ENCODE results near the gene XRCC3.

XRCC3 gene

DNA sequence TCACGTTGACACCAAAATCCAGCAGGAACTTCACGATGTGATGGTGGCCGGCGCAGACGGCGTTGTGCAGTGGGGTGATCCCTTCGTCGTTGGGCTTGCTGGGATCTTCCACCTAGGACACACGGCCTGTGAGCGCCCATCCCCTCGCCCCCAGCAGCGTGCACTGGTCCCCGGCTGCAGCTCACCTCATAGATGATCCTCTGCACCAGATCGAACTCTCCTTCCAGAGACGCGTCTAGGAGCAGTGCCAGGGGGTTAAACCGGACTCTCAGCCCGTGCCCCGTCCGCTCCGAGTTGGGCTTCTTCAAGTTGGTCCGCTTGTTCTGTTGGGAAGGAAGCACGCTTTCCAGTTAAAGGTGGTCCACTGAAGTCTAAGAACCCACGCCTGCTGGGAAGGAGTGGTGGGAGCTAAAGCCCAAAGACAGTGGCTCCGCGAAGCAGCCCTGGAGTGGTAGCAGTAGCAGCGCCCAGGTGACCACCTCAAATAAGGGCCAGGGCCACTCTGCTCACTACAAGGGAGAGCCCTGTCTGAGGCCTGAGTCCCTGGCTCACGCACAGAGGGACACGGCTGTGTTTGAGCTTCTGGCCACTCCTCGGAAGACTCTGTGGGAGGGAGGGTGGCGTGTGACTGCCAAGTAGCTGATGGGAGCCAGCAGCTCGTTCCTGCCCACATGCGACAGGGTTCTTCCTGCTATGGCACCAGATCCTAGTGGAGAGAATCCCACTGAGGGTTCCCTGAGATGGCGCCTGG lies 23.6 kb upstream of the XRCC3 start:
- TF ChIP-seq, protein P1, sequence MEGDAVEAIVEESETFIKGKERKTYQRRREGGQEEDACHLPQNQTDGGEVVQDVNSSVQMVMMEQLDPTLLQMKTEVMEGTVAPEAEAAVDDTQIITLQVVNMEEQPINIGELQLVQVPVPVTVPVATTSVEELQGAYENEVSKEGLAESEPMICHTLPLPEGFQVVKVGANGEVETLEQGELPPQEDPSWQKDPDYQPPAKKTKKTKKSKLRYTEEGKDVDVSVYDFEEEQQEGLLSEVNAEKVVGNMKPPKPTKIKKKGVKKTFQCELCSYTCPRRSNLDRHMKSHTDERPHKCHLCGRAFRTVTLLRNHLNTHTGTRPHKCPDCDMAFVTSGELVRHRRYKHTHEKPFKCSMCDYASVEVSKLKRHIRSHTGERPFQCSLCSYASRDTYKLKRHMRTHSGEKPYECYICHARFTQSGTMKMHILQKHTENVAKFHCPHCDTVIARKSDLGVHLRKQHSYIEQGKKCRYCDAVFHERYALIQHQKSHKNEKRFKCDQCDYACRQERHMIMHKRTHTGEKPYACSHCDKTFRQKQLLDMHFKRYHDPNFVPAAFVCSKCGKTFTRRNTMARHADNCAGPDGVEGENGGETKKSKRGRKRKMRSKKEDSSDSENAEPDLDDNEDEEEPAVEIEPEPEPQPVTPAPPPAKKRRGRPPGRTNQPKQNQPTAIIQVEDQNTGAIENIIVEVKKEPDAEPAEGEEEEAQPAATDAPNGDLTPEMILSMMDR (conservative IDR thresholded peaks at IDR 0.05), result no peak
- TF ChIP-seq ZFX (IDR thresholded peaks at IDR 0.05), result no peak
- no peak overlapping the region for H3K27ac ChIP-seq

DNA sequence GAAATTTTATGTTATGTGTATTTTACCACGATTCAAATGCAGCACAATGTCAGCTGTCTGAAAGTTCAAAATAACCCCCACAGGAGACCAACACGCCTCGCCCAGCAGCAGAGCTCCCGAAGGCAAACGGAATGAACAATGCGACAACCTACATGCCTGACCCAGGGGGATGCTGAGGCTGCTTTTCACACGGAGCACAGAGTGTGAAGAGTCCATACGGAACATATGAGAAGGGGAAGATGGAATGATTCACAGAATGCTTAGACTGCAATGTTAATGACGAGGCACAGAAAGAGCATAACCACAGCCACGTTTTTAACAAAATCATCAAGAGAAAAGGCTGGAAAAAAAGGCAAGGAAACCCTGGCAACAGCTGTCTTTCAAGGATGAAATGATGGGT lies 22.9 kb upstream of the XRCC3 start:
- H3K27ac ChIP-seq, result no peak overlapping the region
- no peak for TF ChIP-seq ZFX (IDR thresholded peaks at IDR 0.05)
- TF ChIP-seq, protein P1 (conservative IDR thresholded peaks at IDR 0.05), result no peak

DNA sequence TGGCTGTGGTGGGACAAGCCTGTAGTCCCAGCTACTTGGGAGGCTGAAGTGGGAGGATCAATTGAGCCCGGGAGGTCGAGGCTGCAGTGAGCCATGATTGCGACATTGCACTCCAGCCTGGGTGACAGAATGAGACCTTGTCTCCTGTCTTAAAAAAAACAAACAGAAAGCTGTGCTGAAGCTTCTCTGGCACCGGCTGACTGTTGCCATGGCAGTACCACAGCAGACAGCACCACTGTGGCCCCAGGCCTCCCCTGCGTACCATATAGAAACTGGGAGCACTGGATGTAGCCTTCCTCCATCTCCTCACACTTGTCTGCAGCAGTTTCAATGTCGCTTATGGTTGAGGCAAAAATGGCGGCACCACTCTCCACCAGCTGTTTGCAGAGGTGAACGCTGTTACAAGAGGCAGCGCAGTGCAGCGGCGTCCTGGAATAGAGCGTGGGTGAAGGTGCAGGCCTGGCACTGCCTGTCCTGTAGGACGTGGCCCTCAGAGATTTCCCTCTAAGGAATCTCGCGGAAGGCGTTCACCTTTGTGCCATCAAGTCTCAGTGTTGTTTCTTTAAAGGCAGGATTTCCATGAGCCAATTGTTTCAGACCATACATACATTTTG lies 22.3 kb upstream of the XRCC3 start:
- H3K27ac ChIP-seq, result peak overlapping the region; percentile 74; the same call in 1 of the 2 replicates
- TF ChIP-seq, protein P1 (conservative IDR thresholded peaks at IDR 0.05), result no peak
- no peak for TF ChIP-seq ZFX (IDR thresholded peaks at IDR 0.05)

DNA sequence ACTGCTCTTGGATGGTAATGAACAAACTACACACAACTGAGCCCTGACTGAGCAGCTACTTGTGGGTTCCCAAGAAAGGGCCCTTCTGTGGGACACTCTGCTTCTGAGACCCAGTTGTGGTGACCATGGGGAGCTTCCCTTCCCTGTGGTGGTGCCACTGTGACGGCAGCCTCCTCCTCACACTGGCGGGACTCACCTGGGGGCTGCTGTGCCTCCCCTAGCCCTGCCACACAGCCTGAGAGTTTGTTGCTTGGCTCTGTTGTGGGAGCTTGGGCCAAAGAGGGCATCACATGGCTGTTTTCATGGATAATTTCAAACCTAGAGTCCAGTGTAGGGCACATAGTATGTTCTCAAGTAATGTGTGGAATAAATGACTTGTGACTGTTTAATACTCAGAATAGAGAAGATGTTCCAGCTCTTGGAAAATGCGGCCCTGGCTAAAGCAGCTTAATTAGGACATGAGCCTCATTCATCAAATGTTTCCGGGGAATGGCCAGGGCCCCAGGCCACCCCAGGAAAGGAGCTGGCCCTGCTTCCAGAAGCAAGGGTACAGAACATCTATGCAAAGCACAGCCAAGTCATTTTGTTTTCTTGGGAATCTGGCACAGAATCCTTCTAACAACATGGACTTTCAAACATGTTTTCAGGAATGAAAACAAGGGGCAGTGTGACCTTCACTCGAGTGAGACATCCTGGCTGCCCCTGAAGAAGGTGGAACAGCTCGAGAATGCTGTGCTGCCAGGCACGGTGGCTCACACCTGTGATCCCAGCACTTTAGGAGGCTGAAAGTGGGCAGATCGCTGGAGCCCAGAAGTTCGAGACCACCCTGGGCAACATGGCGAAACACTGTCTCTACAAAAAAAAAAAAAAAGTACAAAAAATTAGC lies 21.5 kb upstream of the XRCC3 start:
- peak overlapping the region; percentile 74 for H3K27ac ChIP-seq
- TF ChIP-seq ZFX (IDR thresholded peaks at IDR 0.05), result no peak
- TF ChIP-seq, protein P1 (conservative IDR thresholded peaks at IDR 0.05), result no peak

DNA sequence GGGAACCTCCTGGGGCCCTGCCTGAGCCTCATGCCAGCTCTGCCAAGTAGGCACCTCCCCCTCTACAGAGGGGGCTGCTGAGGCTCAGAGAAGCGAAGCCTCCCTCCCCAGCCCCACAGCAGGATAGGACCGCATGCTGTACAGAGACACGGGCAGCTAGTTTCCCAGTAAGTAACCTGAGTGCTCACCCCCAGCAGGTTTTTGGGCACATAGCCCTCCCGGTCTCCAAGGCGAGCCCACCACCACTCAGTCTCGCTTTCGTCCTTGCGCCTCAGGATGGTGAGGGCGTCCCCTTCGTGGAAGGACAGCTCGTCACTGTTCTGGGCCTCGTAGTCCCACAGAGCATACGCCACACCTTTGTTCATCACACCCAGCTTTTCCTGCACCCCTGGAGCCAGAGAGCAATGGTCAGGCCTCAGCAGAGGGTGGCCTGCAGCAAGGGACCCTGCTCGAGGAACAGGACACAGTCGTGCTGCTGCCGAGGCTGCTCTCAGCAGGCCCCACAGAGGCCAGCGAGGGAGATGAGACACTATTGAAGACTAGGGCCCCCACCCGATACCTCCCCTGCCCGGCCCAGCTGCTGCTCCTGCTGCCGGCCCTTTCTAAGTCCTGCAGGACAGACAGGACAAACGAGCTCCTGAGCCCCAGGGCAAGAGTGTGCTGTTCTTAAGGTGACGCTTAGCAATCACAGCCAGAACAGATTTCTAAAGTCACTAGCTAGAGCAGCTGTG lies 20.7 kb upstream of the XRCC3 start:
- peak overlapping the region; percentile 74 for H3K27ac ChIP-seq
- no peak for TF ChIP-seq ZFX (IDR thresholded peaks at IDR 0.05)
- TF ChIP-seq, protein P1 (conservative IDR thresholded peaks at IDR 0.05), result no peak

DNA sequence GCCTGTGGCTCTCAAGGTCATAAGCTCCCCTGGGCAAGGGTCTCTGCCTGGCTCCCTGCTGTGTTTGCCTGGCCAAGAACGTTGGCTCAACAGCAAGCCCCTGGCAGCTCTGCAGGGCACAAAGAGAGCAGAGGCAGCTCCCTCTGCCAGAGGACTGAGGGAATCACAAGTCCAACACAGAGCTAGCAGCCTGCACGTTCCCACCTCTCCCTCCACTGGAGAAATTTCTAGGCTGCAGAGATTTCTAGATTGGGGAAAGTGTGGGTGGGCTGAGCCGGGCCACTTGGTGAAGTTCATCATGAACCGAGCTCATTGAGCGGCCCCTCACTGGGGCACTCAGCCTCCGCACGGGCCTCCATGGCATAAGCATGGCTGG lies 20.2 kb upstream of the XRCC3 start:
- TF ChIP-seq ZFX (IDR thresholded peaks at IDR 0.05), result no peak
- TF ChIP-seq, protein P1 (conservative IDR thresholded peaks at IDR 0.05), result no peak
- peak overlapping the region; percentile 74 for H3K27ac ChIP-seq
